SK-N-MC (cell line): ENCODE results near the gene SRD5A3.

ENCODE experiments used
- EZH2 ChIP-seq: fragments of 200-600 bp; sonication (generic); IDR thresholded peaks from one replicate; pipeline ENCODE4 v1.6.1; 2017; ENCODE audit warnings: antibody characterized with exemption
- FOXP2 ChIP-seq: optimal IDR thresholded peaks from 2 replicates; pipeline ENCODE3; 2011; ENCODE audit warnings: mild to moderate bottlenecking, moderate library complexity; ENCODE audit not compliant: insufficient read depth; ENCODE audit errors: extremely low read length, control extremely low read depth
- POLR2AphosphoS5 ChIP-seq: IDR thresholded peaks from 2 replicates; pipeline ENCODE4 v1.6.1; 2012; ENCODE audit warnings: mild to moderate bottlenecking, low read depth, low read length, borderline replicate concordance

DNA sequence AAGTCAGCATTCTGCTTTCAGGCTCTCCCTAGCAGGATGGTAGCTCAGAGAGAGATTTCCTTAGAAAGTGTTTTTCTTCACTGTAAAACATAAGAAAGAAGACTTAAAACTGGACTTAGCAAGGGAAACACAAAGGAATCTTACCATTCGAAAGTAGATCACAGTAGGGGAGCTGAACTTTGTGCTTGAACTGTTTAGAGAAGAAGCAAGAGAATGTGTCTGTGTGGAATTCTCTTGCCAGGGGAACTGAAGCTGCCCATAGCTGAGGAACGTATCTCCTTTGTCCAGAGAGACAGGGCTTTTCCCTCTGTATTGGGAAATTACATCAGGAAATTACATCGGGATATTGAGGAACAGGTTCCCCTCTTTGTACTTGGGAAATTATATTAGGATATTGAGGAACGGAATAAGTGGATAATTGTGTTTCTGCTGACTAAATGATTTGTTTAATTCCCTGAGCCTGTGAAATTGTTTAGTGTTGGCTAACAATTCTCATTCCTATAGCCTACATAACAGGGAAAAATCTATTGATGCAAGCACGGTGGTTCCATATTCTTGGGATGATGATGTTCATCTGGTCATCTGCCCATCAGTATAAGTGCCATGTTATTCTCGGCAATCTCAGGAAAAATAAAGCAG is 21.2 kb downstream of the SRD5A3 start:
- no peak for TF ChIP-seq EZH2
- no peak for TF ChIP-seq POLR2AphosphoS5
- no peak for TF ChIP-seq FOXP2
